ENCODE measurements around the gene SHROOM2. TPM values are rescaled to one million over a fixed set of nuclear protein-coding genes. Genes with fewer than 3 reads are reported as not detected.

The SHROOM2 gene
- total RNA-seq: 4.4 and 5.1 TPM in 2 replicates

DNA sequence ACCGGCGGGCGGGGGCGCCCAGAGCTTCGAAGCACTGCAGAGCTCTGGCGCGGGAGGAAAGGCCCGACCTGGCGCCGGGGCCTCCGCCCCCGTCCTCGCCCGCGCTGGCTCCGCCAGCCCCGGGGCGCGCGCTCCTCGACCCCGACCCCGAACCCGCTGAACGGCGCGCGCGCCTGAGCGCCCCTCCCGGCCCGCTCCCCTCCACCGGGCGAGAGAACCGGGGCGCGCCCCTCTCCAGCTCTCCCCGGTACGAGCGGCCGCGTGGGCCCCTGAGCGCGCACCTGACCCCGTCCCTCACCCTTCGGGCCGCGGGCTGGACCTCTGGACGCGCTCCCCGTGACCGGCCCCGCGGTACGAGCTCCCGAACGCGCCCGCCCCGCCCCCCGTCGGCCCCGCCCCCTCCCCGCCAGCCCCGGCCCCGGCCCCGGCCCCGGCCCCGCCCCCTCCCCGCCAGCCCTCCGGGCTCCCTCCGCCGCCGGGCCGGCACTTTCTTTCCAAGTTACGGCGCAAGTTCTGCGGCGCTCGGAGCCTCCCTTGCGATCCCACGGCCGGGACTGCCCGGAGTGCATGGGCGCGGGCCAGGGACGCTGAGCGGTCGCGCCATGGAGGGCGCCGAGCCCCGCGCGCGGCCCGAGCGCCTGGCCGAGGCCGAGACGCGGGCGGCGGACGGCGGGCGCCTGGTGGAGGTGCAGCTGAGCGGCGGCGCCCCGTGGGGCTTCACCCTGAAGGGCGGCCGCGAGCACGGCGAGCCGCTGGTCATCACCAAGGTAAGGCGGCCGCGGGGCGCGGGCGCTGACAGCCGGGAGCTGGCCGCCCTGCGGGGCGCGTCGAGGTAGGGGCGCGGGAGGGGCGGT, at the start of gene SHROOM2:
TSS of gene SHROOM2 (plus strand) at position 486 of the 854 bp plus-strand sequence. CDS start at position 603, 117 bp downstream.

DNA sequence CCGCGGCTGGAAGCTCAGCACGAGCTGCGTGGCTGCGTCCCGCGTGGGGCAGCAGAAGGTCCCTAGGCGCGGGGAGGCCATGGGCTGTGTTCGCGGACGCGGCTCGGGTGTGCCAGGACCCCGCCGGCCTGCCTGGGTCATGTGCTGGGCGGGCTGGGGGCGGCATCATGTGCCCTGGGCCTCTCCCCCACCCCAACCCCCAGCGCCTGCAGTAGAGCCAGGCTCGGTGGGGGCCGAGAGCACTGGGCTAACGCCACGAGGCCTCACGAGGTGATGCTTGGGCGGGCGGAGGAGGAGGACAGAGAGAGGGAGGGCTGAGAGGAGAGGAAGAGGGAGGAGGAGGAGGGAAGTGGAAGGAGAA, 20.5 kb upstream of the SHROOM2 start, which contains the start of gene GPR143:
TSS of gene GPR143 (minus strand) at position 111 of the 361 bp plus-strand sequence. CDS start at position 81, 30 bp downstream.

DNA sequence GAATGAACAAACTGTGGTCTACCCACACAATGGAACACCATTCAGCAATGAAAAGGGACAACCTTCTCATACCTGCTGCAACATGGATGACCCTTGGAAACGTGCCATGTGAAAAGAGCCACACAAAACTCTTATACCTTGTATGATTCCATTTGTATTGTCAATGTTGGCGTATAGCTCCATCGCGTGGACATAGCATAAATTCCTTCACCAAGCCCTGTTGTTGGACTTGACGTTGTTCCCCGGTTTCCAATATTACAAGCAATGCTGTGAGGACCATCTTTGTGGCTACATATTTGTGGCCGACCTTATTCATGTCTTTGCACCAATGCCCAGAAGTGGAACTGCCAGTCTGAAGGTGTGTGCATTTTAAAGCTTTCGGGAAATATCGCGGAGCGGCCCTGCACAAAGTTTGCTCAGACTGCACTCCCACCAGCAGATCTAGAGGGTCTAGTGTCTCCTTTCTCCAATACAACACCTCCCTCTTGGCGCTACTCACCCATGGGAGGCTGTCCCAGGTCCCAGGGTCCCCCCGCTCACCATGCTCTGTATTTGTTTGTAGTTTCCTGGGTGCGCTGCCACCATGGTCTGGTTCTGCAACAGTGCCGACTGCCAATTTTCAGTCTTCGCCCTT, 180.7 kb downstream of the SHROOM2 start, which contains the start of gene CLDN34:
TSS of gene CLDN34 (plus strand) at position 584 of the 634 bp plus-strand sequence. CDS start at position 584, 0 bp downstream.

Other genes with a start within 250 kb of the SHROOM2 start
- gene GPR143, start 20.6 kb upstream of the SHROOM2 start, total RNA-seq: 1.1 and 1.9 TPM in 2 replicates
- gene CLDN34, start 180.9 kb downstream of the SHROOM2 start, total RNA-seq: 1.3 TPM in 1 of 2 replicates, not detected in the other